Common myeloid progenitor, CD34-positive (primary cell): ENCODE data around the gene IGF2R.

Experiments
- CTCF ChIA-PET: fragments of 350-600 bp; sonication (Branson Sonifier 250); formaldehyde crosslinking; loops from one replicate; lab custom pipeline; 2021; ENCODE audit warnings: antibody characterized with exemption; lab: Charles Lee
- POLR2A ChIA-PET: fragments of 350-600 bp; sonication (Branson Sonifier 250); formaldehyde crosslinking; loops from one replicate; lab custom pipeline; 2021; ENCODE audit warnings: antibody characterized with exemption; lab: Charles Lee
- DNase-seq, 3 donors: peaks; one replicate each; pipeline versions ENCODE4 v3.0.0 to v3.0.0-alpha.2; 2013
- H3K27ac ChIP-seq, 2 experiments: 1 replicate in 1 of 2; 2 replicates in 1 of 2; pipeline ENCODE4 v1.7.0; 2013; ENCODE audit warnings: inconsistent platforms in 2 of 2, low read length in 2 of 2, mild to moderate bottlenecking in 2 of 2, low read depth in 1 of 2, moderate library complexity in 1 of 2; ENCODE audit not compliant: severe bottlenecking in 2 of 2, insufficient read depth in 1 of 2, poor library complexity in 1 of 2
- H3K27me3 ChIP-seq, 5 experiments: replicated peaks in 2 of 5; 1 replicate in 3 of 5; 2 replicates in 2 of 5; pipeline versions ENCODE4 v1.6.1 to v1.7.0; 2013; ENCODE audit warnings: low read length in 4 of 5, mild to moderate bottlenecking in 2 of 5, moderate library complexity in 2 of 5, inconsistent platforms in 1 of 5; ENCODE audit not compliant: insufficient read depth in 5 of 5, control insufficient read depth in 4 of 5
- H3K36me3 ChIP-seq, 4 experiments: 1 replicate in 2 of 4; 2 replicates in 2 of 4; pipeline versions ENCODE4 v1.6.1 to v1.7.0; 2013; ENCODE audit warnings: low read length in 3 of 4, control low read depth in 1 of 4, mild to moderate bottlenecking in 1 of 4; ENCODE audit not compliant: control insufficient read depth in 4 of 4, insufficient read depth in 4 of 4
- H3K4me1 ChIP-seq, 4 experiments: 1 replicate in 3 of 4; 2 replicates in 1 of 4; pipeline versions ENCODE4 v1.6.1 to v1.7.1; 2013; ENCODE audit warnings: low read length in 3 of 4, mild to moderate bottlenecking in 3 of 4, control low read depth in 1 of 4, inconsistent platforms in 1 of 4, moderate library complexity in 1 of 4; ENCODE audit not compliant: control insufficient read depth in 4 of 4, insufficient read depth in 4 of 4; ENCODE audit errors: control extremely low read depth in 1 of 4
- H3K4me3 ChIP-seq, 7 experiments: 1 replicate in 4 of 7; 2 replicates in 3 of 7; pipeline versions ENCODE4 v1.5.1 to v1.7.0; 2013; ENCODE audit warnings: mild to moderate bottlenecking in 7 of 7, low read length in 6 of 7, moderate library complexity in 6 of 7, inconsistent platforms in 2 of 7, low read depth in 2 of 7, control low read depth in 1 of 7; ENCODE audit not compliant: insufficient read depth in 4 of 7, control insufficient read depth in 1 of 7; ENCODE audit errors: extremely low read depth in 1 of 7
- H3K9me3 ChIP-seq, 5 experiments: 1 replicate in 4 of 5; 2 replicates in 1 of 5; pipeline versions ENCODE4 v1.6.1 to v1.7.1; 2013; ENCODE audit warnings: low read length in 4 of 5, mild to moderate bottlenecking in 2 of 5, inconsistent platforms in 1 of 5, low read depth in 1 of 5, moderate library complexity in 1 of 5; ENCODE audit not compliant: control insufficient read depth in 4 of 5, insufficient read depth in 2 of 5; ENCODE audit errors: control extremely low read depth in 1 of 5
- WGBS: methylation state at CpG from one replicate; pipeline ENCODE4 v1.1.5; 2013; ENCODE audit not compliant: insufficient coverage; 5-methylcytosine and 5-hydroxymethylcytosine counted together

IGF2R gene

DNA sequence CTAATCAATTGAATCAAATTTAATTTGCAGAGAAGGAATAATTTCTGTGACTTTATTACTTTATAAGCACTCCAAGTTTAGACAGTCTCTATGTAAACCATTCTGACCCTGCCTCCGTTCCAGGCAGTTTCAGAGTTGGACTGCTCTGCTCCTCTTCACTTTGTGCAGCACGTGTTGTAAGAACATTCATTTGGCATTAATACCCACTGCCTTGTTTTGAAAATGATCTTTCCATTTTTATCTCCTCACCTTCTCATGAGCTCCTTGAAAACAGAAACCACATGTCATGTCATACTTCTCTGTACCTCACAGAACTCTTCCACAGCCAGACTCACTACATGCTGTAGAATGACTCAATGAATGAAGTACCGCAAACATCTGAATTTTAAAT is 178.3 kb downstream of the IGF2R start:
- Histone ChIP-seq H3K4me3 (no peak overlapping the region), H3K4me1 (no peaks in the 10 kb centered on the region), H3K9me3 (no peaks in the 10 kb centered on the region), H3K36me3 (no peaks in the 10 kb centered on the region), H3K27ac (no peak overlapping the region), H3K27me3 (peaks cover 2 to 15% (median 6%) of the 10 kb centered on the region in 5 experiments)
- WGBS, result 100% methylated on average over 2 of the region's 3 CpGs
- CTCF ChIA-PET, result interaction anchor here (1.3 kb wide), 1 partner anchor 308 kb away, joined by 4 read pairs; no protein-coding TSS in a partner anchor
- POLR2A ChIA-PET, result no interaction called here
- DNase-seq, result no peak

DNA sequence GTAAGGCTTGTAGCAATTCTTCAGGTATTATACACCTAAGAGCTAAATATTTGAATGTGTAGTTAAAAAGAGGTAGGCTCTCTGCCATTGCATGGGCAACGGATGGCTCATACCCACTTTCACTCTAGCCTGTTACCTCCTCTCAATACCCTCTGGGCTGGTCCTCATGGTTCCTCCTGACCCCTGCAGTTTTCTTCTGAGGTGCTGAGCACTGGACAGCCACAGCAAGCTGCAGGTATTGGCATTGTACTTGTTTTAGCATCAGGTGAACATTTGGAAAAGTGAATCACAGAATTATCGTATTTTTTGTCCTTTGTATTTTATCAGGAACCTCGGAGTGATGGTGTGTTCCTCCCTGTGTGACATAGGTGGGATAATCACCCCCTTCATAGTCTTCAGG is 185.6 kb downstream of the IGF2R start:
- Histone ChIP-seq H3K9me3 (peaks cover 0 to 9% (median 0%) of the 10 kb centered on the region in 5 experiments), H3K36me3 (no peaks in the 10 kb centered on the region), H3K27me3 (peaks cover 0 to 4% (median under 1%) of the 10 kb centered on the region in 5 experiments), H3K4me1 (no peaks in the 10 kb centered on the region), H3K27ac (no peak overlapping the region), H3K4me3 (no peak overlapping the region)
- CTCF ChIA-PET, result no interaction called here
- POLR2A ChIA-PET, result no interaction called here
- WGBS, result 100% methylated on average over 1 of the region's 3 CpGs
- no peak for DNase-seq

DNA sequence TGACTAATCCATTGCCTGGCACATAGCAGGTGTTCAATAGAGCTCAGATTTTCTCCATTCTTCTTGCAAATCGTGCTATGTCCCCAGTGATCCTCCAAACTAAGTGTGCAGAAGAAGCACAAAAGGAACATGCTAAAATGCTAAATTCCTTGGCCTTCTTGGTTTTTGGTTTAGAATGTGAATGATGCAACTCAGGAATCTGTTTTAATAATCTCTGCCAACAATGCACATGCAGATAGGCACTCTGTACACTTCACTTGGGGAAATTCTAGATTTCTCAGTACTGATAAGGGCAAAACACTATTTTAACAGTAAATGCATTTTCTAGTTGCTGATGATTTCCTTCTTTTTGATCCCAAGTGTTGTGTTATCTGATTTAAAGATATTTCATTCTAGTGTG is 188.0 kb downstream of the IGF2R start:
- no peak for DNase-seq
- Histone ChIP-seq H3K27me3 (peaks cover 0 to 13% (median 4%) of the 10 kb centered on the region in 5 experiments), H3K27ac (no peak overlapping the region), H3K36me3 (no peaks in the 10 kb centered on the region), H3K4me1 (no peaks in the 10 kb centered on the region), H3K4me3 (no peak overlapping the region), H3K9me3 (peaks cover 0 to 9% (median 0%) of the 10 kb centered on the region in 5 experiments)
- WGBS, result 100% methylated on average over 1 of the region's 1 CpG
- ChIA-PET POLR2A (no interaction called here), CTCF (no interaction called here)

DNA sequence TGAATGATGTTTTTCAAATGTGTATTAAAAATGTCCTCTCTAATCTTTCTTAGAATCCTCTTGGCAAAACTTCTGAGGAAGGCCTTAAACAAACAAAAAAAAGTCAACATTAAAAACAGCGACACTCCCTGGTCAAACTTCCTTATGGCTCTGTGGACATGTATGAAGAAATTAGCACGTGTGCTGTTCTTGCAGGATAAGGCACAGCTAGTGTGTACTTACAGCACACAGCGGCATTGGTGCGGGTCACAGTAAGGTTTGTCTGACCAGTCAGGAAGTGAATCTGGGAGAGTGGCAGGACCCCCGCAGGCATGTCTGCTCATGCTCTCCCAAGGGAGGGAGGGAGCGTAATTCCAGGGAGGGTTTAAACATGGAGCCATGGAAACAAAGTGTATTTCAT is 191.6 kb downstream of the IGF2R start:
- no peak for DNase-seq
- 92% methylated on average over 5 of the region's 6 CpGs for WGBS
- CTCF ChIA-PET, result no interaction called here

More for the DNA sequence above, 191.6 kb downstream of the IGF2R start:
- Histone ChIP-seq H3K9me3 (no peaks in the 10 kb centered on the region), H3K4me3 (no peak overlapping the region), H3K36me3 (no peaks in the 10 kb centered on the region), H3K4me1 (no peaks in the 10 kb centered on the region), H3K27ac (no peak overlapping the region), H3K27me3 (peaks cover 0 to 27% (median 4%) of the 10 kb centered on the region in 5 experiments)
- POLR2A ChIA-PET, result no interaction called here
